Activated effector memory CD4-positive, alpha-beta T cell treated with Interleukin-2 at 50 U/mL for 16 hours (primary cell): ENCODE results near the gene RNF5.
"Not testable (repeated sequence)": the region's sequence is repeated elsewhere in the genome, so short reads cannot be mapped to it uniquely, and the experiment has no call there.

Source experiments
- DNase-seq: peaks from one replicate; pipeline ENCODE4 v3.0.0-alpha.2; 2020

Gene RNF5

DNA sequence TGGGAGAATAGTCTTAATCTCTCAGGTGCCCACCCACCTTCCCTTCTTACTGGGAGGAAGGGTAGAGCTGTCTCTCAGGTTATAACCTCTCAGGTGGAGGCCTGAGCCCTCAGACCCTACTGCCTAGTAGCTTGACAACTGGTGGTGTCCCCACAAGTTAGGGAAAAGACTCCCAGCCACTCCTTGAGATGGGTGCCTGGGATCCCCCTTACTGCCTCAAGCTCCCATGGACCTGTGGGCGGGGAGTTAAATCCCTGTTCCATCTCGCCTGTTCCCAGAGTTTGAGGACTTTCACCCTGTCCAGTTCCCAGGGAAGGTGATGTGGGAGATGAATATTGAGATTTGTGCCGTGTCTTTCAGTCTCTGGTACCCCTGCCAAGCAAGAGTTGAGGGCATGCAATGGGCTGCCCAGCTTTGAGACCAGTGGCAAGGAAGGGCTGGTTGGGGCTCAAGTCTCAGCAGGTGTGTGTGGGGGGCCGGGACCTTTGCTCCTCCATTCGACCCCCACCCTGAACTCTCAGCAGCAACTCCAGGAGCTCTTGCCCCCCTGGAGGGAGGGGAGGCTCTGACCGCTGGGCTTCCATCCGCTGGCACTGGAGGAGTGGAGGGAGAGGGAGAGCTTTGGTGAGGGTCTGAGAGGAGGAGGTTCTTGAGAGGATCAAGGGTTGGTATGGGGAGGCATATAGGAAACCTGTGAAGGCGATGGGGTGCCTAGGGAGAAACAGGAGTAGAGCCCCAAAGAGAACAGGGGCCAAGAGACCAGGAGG is 12.9 kb downstream of the RNF5 start:
- no peak for DNase-seq

DNA sequence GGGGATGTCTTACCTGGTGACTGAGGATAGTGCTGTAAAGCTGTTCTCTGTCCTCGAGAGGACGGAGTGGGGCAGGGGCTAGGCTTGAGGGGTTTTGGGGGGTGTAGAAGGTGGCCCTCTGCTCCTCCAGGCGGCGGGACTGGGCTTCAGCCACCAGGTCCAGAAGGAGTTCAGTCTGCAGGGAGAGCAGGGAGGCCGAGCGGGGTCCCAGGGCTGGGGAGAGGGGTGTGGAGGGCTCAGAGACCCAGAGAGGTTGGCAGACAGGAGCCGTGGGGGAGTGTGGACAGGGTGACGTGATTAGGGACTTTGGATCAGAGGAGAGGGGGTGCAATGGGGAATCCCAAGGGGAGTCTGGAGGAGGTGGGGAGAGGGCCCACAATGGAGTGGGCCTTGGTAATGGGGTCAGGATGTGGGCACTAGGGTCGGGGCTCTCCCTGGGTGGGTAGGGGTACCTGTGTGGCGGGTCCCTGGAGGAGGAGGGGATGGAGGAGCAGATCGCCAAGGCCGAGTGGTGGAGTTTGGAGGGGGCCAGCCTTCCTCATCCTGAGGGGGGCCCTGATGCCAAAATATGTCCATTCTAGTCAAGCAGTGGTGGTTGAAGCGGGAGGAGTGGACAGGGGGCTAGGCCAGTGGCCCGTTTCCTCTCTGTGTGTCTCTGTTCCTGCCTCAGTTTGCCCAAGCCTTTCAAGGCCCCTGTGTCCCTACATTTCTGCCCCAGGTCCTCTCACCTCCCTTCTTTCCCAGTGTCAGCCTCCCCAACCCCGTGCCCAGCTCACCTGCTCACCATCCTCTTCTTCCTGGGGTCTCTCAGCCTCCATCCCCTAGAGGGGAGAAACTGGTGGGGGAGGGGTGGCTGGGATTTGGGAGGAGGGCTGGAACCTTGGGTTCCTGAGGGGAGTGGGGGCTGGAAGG is 13.7 kb downstream of the RNF5 start:
- no peak for DNase-seq

DNA sequence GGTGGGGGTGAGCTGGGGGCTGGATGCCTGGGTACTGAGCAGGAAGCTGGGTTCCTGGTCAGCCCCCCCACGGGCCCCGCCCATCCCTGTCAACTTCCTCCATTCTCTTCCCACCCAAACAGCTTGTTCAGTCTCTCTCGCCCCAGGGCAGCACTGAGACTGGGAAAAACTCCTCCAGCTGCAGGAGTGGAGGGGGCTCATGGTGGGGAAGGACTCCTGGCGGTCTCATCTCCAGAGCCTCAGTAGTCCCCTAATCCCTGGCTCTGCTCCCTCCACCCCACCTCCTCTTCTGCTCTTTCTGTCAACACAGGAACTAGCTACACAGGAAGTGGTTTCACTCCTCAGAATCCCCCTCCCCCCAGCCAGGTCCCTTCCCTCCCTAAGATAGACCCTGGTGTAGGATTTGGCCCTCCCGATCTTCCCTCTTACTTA is 14.4 kb downstream of the RNF5 start, which contains the start of gene GPSM3:
GPSM3 (minus strand) TSS at position 36 of the 432 bp plus-strand sequence. CDS start 130 bp downstream, outside the sequence.
- peak; percentile 63 for DNase-seq

GRCh38 chr6:32193096-32193495 is 14.9 kb downstream of the RNF5 start:
- not testable (repeated sequence) for DNase-seq

- DNase-seq: no peak
Observed at GRCh38 chr6:32194388-32194787, 16.2 kb downstream of the RNF5 start.

- DNase-seq: no peak
Observed at GRCh38 chr6:32194825-32195651, 16.8 kb downstream of the RNF5 start.

- DNase-seq: peak; percentile 100
Observed at GRCh38 chr6:32195652-32195901, 17.4 kb downstream of the RNF5 start.

DNA sequence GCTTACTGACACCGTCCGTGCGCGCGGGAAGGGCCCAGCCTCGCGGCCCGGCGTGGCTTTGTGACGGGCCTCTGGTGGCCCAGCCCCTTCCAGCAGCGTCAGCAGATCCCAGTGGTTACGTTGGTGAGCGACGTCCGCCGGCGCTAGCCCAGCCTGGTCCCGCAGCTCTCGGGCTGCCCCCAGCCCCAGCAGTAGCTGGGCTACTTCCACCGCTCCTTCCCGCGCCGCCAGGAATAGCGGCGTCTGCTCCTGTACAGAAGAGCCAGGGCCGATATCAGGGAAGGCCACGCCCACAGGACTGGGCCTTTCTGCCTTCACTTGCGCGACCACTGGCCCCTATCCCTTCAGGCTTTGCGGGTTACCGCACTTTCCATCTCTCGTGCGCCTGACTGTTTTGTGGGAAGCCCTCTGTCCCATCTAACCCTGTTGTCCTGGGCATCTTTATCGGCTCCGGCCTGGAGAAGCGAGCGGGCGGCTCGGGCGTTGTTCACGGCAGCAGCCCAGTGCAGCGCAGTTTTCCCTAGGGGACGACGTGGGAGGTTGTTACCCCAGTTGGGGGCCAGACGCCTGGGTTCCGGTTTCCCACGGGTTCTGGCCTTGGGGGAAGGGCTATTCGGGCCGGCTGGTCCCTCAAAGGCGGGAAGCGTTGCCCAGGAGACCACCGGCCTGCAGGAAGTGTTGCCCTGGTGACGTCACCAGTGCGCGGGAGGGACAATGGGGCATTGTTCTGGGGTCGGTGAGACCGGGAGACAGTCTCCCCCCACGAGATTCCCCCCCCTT is 17.9 kb downstream of the RNF5 start:
- peak; percentile 35 for DNase-seq

DNA sequence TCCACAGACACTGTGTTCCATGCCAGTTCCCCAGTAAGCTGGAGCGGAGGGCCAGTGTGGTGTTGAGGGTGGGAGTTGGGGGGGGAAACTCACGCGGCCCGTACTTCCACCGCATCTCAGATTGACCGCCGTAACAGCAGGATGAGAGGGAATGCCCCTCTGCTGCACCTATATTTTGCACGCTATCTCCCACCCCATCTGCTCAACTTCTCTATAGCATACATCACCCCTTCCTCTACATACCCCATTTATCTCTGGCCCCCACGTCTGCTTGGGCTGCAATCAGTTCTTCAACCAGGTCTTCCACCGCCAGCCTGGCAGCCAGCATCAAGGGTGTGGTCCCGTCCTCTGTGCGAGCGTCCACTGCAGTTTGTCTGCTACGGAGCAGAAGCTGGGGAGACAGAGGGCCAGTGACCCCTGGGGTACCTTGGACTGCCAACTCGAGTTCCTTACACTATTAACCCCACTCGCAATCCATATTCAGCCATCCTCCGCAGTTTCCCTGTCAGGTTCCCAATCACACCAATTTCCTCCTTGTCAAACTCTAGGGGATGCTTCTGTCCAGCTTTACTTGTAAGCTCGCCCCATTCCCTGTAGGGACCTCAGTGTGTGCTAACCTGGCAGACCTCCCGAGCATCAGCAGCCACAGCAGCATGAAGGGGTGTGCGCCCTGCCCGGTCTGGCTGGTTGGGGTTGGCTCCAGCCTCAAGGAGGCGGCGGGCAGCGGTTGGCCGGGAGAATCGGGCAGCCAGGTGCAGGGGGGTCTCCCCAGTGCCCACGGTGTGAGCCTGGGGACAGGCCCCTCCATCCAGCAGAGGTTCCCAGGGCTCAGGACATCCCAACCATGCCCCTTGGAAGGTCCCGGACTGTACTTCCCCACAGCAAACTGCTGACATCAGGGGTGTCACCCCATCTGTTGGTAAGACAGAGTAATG is 18.7 kb downstream of the RNF5 start:
- DNase-seq: no peak

- DNase-seq: no peak
Observed at GRCh38 chr6:32198345-32198696, 20.1 kb downstream of the RNF5 start.

DNA sequence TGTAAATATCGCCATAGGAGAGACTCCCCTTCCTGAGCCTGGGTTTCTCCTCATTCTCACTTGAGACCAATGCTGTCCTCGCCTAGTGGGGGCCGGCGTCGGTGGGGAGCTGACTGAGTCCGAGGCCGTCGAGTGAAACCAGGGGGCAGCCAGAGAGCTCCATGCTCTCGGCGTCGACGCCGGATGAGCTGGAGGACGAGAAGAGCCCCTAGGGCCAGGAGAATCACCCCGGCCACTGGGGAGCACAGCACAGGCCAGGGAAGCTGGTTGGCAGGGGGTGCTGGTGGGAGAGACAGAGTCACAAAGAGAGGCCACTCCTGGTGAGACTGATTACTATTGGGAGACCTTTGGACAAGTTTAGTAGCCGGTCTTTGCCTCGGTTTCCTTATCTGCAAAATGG is 20.7 kb downstream of the RNF5 start:
- DNase-seq: no peak

- DNase-seq: no peak
Observed at GRCh38 chr6:32200711-32201475, 22.7 kb downstream of the RNF5 start.

GRCh38 chr6:32202186-32202585 is 24.0 kb downstream of the RNF5 start:
- DNase-seq: no peak

GRCh38 chr6:32203426-32204267 is 25.4 kb downstream of the RNF5 start:
- no peak for DNase-seq

DNA sequence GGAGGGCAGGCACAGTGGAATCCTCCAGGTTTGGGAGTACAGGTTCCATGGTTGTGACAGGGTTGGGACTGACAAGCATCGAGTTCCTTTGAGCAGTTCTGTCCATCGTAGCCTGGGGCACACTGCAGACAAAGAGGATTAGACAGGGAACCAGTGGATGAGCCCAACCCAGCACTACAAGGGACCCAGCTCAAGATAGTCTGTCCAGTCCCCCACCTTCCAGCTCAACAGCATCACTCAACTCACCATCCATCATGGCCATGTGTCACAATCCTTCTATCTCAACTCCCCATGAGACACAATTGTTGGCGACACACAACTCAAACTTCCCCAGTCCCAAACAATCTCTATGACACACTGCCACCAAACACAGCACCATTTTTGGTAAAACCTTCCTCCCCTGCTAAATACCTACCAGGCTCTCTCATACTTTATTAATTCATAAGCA is 26.1 kb downstream of the RNF5 start:
- DNase-seq: no peak

GRCh38 chr6:32208996-32209395 is 30.8 kb downstream of the RNF5 start:
- no peak for DNase-seq

GRCh38 chr6:32210191-32210601 is 32.0 kb downstream of the RNF5 start:
- DNase-seq: no peak

DNA sequence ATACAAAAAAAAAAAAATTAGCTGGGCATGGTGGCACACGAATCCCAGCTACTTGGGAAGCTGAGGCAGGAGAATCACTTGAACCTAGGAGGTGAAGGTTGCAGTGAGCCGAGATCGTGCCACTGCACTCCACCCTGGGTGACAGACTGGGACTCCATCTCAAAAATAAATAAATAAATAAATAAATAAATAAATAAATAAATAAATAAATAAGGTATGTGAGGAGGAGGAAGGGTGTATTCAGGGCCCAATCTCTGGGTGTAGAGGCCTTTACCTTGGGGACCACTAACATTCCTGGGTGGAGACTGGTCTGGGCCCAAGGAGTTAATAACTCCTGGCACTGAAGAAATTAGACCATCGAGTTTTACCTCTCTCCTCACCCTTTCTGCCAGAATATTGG is 33.2 kb downstream of the RNF5 start:
- DNase-seq: not testable (repeated sequence)

- no peak for DNase-seq
Observed at GRCh38 chr6:32212076-32212760, 34.0 kb downstream of the RNF5 start.
